Psoas muscle (tissue), 8 donors: ENCODE data around the gene RTL10. TPM values are rescaled to one million over a fixed set of nuclear protein-coding genes. Genes with fewer than 3 reads are reported as not detected.

Experiments
- ATAC-seq, 4 donors: fragments of 200-7000 bp; cut with Tn5 transposase; one replicate each; pipeline ENCODE4 v1.9.1; 2020; ENCODE audit warnings: moderate library complexity in 3 of 4, mild to moderate bottlenecking in 2 of 4
- DNase-seq, 2 donors: peaks; one replicate each; pipeline ENCODE4 v3.0.0-alpha.2; 2020
- H3K27ac ChIP-seq: fragments of 200-600 bp; one replicate; pipeline ENCODE4 v1.8.0; 2022
- H3K27me3 ChIP-seq, 3 donors: fragments of 200-600 bp in 1 of 3; one replicate each; pipeline versions ENCODE4 v1.6.1 to v1.8.0; 2013 to 2022; ENCODE audit warnings: low read length in 2 of 3, mild to moderate bottlenecking in 2 of 3, moderate library complexity in 1 of 3; ENCODE audit not compliant: insufficient read depth in 3 of 3
- H3K36me3 ChIP-seq, 2 donors: fragments of 200-600 bp in 1 of 2; one replicate each; pipeline versions ENCODE4 v1.6.1 to v1.8.0; 2013 to 2022; ENCODE audit warnings: low read depth in 1 of 2, mild to moderate bottlenecking in 1 of 2, moderate library complexity in 1 of 2; ENCODE audit not compliant: insufficient read depth in 1 of 2
- H3K4me1 ChIP-seq: fragments of 200-600 bp; one replicate; pipeline ENCODE4 v1.8.0; 2022
- H3K4me3 ChIP-seq: fragments of 200-600 bp; one replicate; pipeline ENCODE4 v1.8.0; 2022; ENCODE audit warnings: mild to moderate bottlenecking
- H3K9me3 ChIP-seq: fragments of 200-600 bp; one replicate; pipeline ENCODE4 v1.8.0; 2022
- CTCF ChIP-seq: fragments of 200-600 bp; IDR thresholded peaks from one replicate; pipeline ENCODE4 v1.8.0; 2022; ENCODE audit warnings: antibody characterized with exemption
- WGBS, 3 donors: extraction: QIAGEN DNeasy Blood & Tissue Kit; methylation state at CpG; one replicate each; pipeline versions ENCODE4 v1.1.6 to v1.1.7; 2013; 5-methylcytosine and 5-hydroxymethylcytosine counted together
- intact Hi-C, 2 donors: fragments of 100-400 bp; cut with DNase I; formaldehyde crosslinking; loops; one replicate each; pipeline versions ENCODE4 v1.11.0 to v1.14.2; 2022
- polyA plus RNA-seq, 3 donors: library from polyadenylated mRNA; stranded (reverse); fragments of 200-250 nt; gene quantifications; one replicate each; pipeline ENCODE4 v1.2.3, GENCODE V29; 2013
- total RNA-seq, 4 donors: library from RNA; stranded (reverse); fragmentation: NEBNext Ultra II Directional in 2 of 4; extraction: Animal tissue kit (Norgen Biotek cat#: 25700) in 2 of 4; gene quantifications; one replicate each; pipeline versions ENCODE4 v1.2.1 to v1.2.4, GENCODE V29; 2021 to 2023
- donor health status: healthy with polysubstance abuse.
- donor health status: DM: no; HTN: no; CAD: no; lungs with moderate emphysema.
- donor health status: Bipolar disorder and iron deficiency.
- donor health status: healthy.
- donor health status: DM: yes; HTN: yes; CAD: no.
- donor health status: DM: no; HTN: no; CAD: no.
- donor health status: DM: no; HTN: no; CAD: no.
- donor health status: DM: yes; HTN: yes; CAD: no.

The RTL10 gene
- total and polyA plus RNA-seq, 7 donors = 5.3 to 9.7 (median 7.9) TPM

GRCh38 chr22:19863571-19863970 lies 8.9 kb upstream of the RTL10 start:
- intact Hi-C loops = no loop called here
- TF ChIP-seq CTCF = no peak
- WGBS, 3 donors = 89 to 98% (median 91%) methylated on average over 5 of the region's 5 CpGs
- ATAC-seq = no peak
- H3K4me1 ChIP-seq = no peaks in the 10 kb centered on the region
- no peak for DNase-seq
- H3K36me3 ChIP-seq = no peaks in the 10 kb centered on the region
- no peak overlapping the region for H3K27ac ChIP-seq
- H3K27me3 ChIP-seq = no peaks in the 10 kb centered on the region
- no peak overlapping the region for H3K4me3 ChIP-seq
- H3K9me3 ChIP-seq = no peaks in the 10 kb centered on the region

- DNase-seq (no peak), ATAC-seq (no peak)
- TF ChIP-seq CTCF = no peak
- Histone ChIP-seq H3K36me3 (no peaks in the 10 kb centered on the region), H3K4me3 (no peak overlapping the region), H3K27ac (no peak overlapping the region), H3K9me3 (no peaks in the 10 kb centered on the region), H3K27me3 (no peaks in the 10 kb centered on the region), H3K4me1 (no peaks in the 10 kb centered on the region)
- intact Hi-C loops = no loop called here
- 74 to 83% (median 81%) methylated on average over 12 to 13 of the region's 13 CpGs for WGBS, 3 donors
These were observed 8.1 kb upstream of the RTL10 start for GRCh38 chr22:19862619-19863246.

GRCh38 chr22:19859861-19860510 lies 5.3 kb upstream of the RTL10 start:
- no peak for TF ChIP-seq CTCF
- intact Hi-C loops = no loop called here
- Histone ChIP-seq H3K4me1 (peaks cover 9% of the 10 kb centered on the region), H3K27me3 (no peaks in the 10 kb centered on the region), H3K36me3 (no peaks in the 10 kb centered on the region), H3K4me3 (no peak overlapping the region), H3K27ac (no peak overlapping the region), H3K9me3 (no peaks in the 10 kb centered on the region)
- DNase-seq (no peak), ATAC-seq (no peak)
- WGBS, 3 donors = 85 to 89% (median 89%) methylated on average over 8 of the region's 8 CpGs

- Histone ChIP-seq H3K9me3 (no peaks in the 10 kb centered on the region), H3K4me1 (peaks cover 15% of the 10 kb centered on the region), H3K27ac (no peak overlapping the region), H3K4me3 (no peak overlapping the region), H3K27me3 (no peaks in the 10 kb centered on the region), H3K36me3 (peaks cover 0 to 2% of the 10 kb centered on the region in 2 donors)
- DNase-seq (no peak), ATAC-seq (no peak)
- intact Hi-C loops = no loop called here
- WGBS, 3 donors = 95 to 100% (median 98%) methylated on average over 3 of the region's 3 CpGs
- no peak for TF ChIP-seq CTCF
These were observed 2.7 kb upstream of the RTL10 start for GRCh38 chr22:19857382-19857781.
